Measurements from ENCODE around the gene PLEKHH1. TPM values are rescaled to one million over a fixed set of nuclear protein-coding genes. Genes with fewer than 3 reads are reported as not detected.

PLEKHH1 gene
- polyA plus RNA-seq, 3 donors: 0.23 TPM; not detected in 2

DNA sequence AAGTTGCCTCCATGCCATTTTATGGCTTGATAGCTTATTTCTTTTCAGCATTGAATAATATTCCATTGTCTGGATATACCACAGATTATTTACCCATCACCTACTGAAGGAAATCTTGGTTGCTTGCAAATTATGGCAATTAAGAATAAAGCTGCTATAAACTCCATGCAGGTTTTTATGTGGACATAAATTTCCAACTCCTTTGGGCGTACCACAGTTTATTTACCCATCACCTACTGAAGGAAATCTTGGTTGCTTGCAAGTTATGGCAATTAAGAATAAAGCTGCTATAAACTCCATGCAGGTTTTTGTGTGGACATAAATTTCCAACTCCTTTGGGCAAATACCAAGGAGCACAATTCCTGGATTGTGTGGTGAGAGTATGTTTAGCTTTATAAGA is 12.6 kb upstream of the PLEKHH1 start:
- no peaks in the 10 kb centered on the region for H3K36me3 Mint-ChIP-seq
- H3K79me2 ChIP-seq (ENCODE audit: insufficient read depth, low read length): no peaks in the 10 kb centered on the region
- no peaks in the 10 kb centered on the region for H3K9me3 Mint-ChIP-seq
- no CpG with 5 or more reads among the region's 1 CpG for WGBS (ENCODE audit: insufficient coverage)
- H3K27me3 Mint-ChIP-seq (ENCODE audit: low read depth in 3 of 3): peaks cover 40 to 53% (median 50%) of the 10 kb centered on the region in 3 donors
- TF ChIP-seq, protein P1, sequence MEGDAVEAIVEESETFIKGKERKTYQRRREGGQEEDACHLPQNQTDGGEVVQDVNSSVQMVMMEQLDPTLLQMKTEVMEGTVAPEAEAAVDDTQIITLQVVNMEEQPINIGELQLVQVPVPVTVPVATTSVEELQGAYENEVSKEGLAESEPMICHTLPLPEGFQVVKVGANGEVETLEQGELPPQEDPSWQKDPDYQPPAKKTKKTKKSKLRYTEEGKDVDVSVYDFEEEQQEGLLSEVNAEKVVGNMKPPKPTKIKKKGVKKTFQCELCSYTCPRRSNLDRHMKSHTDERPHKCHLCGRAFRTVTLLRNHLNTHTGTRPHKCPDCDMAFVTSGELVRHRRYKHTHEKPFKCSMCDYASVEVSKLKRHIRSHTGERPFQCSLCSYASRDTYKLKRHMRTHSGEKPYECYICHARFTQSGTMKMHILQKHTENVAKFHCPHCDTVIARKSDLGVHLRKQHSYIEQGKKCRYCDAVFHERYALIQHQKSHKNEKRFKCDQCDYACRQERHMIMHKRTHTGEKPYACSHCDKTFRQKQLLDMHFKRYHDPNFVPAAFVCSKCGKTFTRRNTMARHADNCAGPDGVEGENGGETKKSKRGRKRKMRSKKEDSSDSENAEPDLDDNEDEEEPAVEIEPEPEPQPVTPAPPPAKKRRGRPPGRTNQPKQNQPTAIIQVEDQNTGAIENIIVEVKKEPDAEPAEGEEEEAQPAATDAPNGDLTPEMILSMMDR (IDR thresholded peaks at IDR 0.05): no peak
- no peak overlapping the region for H3K9ac ChIP-seq (ENCODE audit: insufficient read depth, low read length, poor library complexity, severe bottlenecking)
- peaks cover 38% of the 10 kb centered on the region for H3K4me1 Mint-ChIP-seq
- no peak overlapping the region for H3K4me2 ChIP-seq (replicated peaks; ENCODE audit: extremely low read depth, low read length, poor library complexity, severe bottlenecking)
- no peak overlapping the region for H3K27ac Mint-ChIP-seq
- H3K4me3 Mint-ChIP-seq: no peak overlapping the region
- no peak overlapping the region for H3K27ac ChIP-seq (ENCODE audit: low read depth in 1 of 2, low read length in 2 of 2)
- intact Hi-C loops (cut with micrococcal nuclease): no loop called here
- no peaks in the 10 kb centered on the region for H3K36me3 ChIP-seq (replicated peaks in 1 of 2; ENCODE audit: control insufficient read depth in 1 of 2, insufficient read depth in 2 of 2, low read length in 2 of 2)
- H3K4me1 ChIP-seq (ENCODE audit: control insufficient read depth in 1 of 2, insufficient read depth in 2 of 2, low read length in 2 of 2): peaks cover 29 to 31% of the 10 kb centered on the region in 2 donors
- no peak overlapping the region for H3K4me3 ChIP-seq (replicated peaks in 1 of 3; ENCODE audit: low read depth in 2 of 3, low read length in 3 of 3)
- H3K27me3 ChIP-seq (ENCODE audit: control insufficient read depth in 2 of 2, insufficient read depth in 2 of 2, low read length in 2 of 2): peaks cover 2 to 23% of the 10 kb centered on the region in 2 donors
- no peaks in the 10 kb centered on the region for H4K20me1 ChIP-seq (ENCODE audit: insufficient read depth, low read length)
- no peaks in the 10 kb centered on the region for H3K9me3 ChIP-seq (replicated peaks in 1 of 2; ENCODE audit: control insufficient read depth in 1 of 2, insufficient read depth in 1 of 2, low read length in 2 of 2)
- DNase-seq: no peak
- no peak overlapping the region for H2AFZ ChIP-seq (ENCODE audit: insufficient read depth, low read depth, low read length, poor library complexity, severe bottlenecking)

DNA sequence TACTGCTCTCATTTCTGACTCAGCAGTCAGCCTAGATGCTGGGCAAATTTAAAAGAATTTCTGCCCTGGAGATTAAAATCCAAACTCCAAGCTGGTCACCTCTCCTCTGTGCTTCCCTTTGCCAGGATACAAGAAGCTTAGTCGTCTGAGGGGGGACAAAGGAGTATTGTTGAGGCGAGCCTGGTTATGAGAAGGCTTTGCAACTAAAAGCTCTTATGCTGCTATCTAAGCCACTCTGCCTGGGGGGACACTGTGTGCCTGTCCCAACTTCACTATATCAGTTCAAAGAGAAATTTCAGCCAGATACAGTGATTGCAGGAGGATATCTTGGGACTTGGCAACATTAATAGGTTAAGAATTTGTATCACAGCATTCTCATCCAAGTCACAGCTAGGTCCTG is 10.8 kb upstream of the PLEKHH1 start:
- Mint-ChIP-seq H3K4me1 (peaks cover 24% of the 10 kb centered on the region), H3K27me3 (ENCODE audit: low read depth in 3 of 3) (peaks cover 45 to 52% (median 50%) of the 10 kb centered on the region in 3 donors), H3K4me3 (no peak overlapping the region), H3K36me3 (no peaks in the 10 kb centered on the region), H3K27ac (no peak overlapping the region), H3K9me3 (no peaks in the 10 kb centered on the region)
- Histone ChIP-seq H3K4me2 (replicated peaks; ENCODE audit: extremely low read depth, low read length, poor library complexity, severe bottlenecking) (no peak overlapping the region), H4K20me1 (ENCODE audit: insufficient read depth, low read length) (no peaks in the 10 kb centered on the region), H3K4me1 (ENCODE audit: control insufficient read depth in 1 of 2, insufficient read depth in 2 of 2, low read length in 2 of 2) (peaks cover 11 to 14% of the 10 kb centered on the region in 2 donors), H3K9ac (ENCODE audit: insufficient read depth, low read length, poor library complexity, severe bottlenecking) (no peak overlapping the region), H3K4me3 (replicated peaks in 1 of 3; ENCODE audit: low read depth in 2 of 3, low read length in 3 of 3) (no peak overlapping the region), H3K36me3 (replicated peaks in 1 of 2; ENCODE audit: control insufficient read depth in 1 of 2, insufficient read depth in 2 of 2, low read length in 2 of 2) (no peaks in the 10 kb centered on the region), H2AFZ (ENCODE audit: insufficient read depth, low read depth, low read length, poor library complexity, severe bottlenecking) (no peak overlapping the region), H3K9me3 (replicated peaks in 1 of 2; ENCODE audit: control insufficient read depth in 1 of 2, insufficient read depth in 1 of 2, low read length in 2 of 2) (no peaks in the 10 kb centered on the region), H3K27ac (ENCODE audit: low read depth in 1 of 2, low read length in 2 of 2) (no peak overlapping the region), H3K79me2 (ENCODE audit: insufficient read depth, low read length) (no peaks in the 10 kb centered on the region), H3K27me3 (ENCODE audit: control insufficient read depth in 2 of 2, insufficient read depth in 2 of 2, low read length in 2 of 2) (peaks cover 11 to 23% of the 10 kb centered on the region in 2 donors)
- intact Hi-C loops (cut with micrococcal nuclease): no loop called here
- TF ChIP-seq, protein P1 (IDR thresholded peaks at IDR 0.05): no peak
- no peak for DNase-seq
- no CpG with 5 or more reads among the region's 2 CpGs for WGBS (ENCODE audit: insufficient coverage)

All from CD14-positive monocyte (primary cell).